Measurements from ENCODE around the gene RPL22L1.
"Not testable (repeated sequence)": the region's sequence is repeated elsewhere in the genome, so short reads cannot be mapped to it uniquely, and the experiment has no call there.

The RPL22L1 gene

GRCh38 chr3:170823562-170823961 is 46.4 kb downstream of the RPL22L1 start:
- DNase-seq = not testable (repeated sequence)

- not testable (repeated sequence) for DNase-seq
Measured at GRCh38 chr3:170818325-170818724, 51.7 kb downstream of the RPL22L1 start.

DNA sequence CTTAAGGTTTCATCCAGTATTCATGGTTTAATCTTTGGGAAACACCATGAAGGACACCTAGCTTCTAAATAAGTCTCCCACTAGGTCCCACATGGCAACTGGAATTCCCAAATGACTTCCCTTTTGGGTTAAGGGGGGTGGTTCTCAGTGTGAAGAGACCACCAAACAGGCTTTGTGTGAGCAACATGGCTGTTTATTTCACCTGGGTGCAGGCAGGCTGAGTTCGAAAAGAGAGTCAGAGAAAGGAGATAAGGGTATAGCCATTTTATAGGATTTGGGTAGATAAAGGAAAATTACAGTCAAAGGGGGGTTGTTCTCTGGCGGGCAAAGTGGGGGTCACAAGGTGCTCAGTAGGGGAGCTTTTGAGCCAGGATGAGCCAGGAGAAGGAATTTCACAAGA is 52.5 kb downstream of the RPL22L1 start:
- not testable (repeated sequence) for DNase-seq

DNA sequence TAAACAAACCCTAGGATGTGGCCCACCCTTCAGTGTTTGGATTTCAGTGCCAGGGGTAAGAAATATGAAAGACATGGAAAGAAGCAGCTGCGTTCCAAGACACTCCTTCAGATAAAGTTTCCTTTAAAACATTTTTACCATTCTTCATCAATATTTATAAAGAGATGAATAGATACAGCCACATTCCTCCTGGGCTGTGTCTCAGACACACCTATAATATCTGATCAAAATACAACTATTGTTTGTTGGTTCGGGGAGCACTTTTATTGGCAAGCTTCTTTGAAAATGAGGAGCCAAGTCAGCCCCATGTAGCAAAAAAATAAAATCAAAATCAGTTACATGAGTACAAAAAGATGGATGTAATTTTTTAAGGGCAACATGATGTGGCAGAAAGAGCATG is 53.2 kb downstream of the RPL22L1 start:
- no peak for DNase-seq

DNA sequence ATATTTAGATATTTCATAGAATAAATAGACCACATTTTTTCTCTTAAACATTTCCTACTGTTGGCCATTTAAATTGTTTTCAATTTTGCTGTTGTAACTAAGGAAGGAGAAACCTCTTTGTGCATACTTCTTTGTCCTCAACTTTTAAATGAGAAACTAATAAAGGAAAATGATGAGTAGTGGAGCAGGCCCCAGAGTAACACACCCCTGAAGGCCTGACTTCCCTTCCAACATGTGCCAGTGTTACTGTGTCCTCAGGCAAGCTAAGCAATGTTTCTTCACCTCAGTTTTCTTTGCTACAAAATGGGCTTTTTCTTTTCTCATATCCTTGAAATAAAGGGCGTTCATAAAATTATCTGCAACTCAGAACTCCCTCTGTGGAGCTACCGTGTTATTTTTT is 53.7 kb downstream of the RPL22L1 start:
- DNase-seq = no peak

DNA sequence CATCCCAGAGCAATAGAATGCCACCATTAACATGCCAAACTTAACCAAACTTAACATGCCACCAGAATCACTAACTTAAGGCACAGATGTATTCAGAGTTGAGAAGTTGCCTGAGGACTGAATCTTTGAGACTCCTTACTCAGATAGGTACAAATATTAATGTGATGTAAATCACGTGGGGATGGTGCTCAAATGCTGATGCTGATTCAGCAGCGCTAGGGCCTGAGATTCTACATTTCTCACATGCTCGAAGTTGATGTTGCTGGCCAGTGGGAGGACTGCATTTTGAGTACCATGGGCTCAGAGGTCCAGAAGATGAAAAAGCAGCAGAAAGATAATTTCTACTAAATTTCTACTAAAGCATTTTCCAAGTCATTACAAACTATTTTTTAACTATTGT is 54.1 kb downstream of the RPL22L1 start:
- no peak for DNase-seq

DNA sequence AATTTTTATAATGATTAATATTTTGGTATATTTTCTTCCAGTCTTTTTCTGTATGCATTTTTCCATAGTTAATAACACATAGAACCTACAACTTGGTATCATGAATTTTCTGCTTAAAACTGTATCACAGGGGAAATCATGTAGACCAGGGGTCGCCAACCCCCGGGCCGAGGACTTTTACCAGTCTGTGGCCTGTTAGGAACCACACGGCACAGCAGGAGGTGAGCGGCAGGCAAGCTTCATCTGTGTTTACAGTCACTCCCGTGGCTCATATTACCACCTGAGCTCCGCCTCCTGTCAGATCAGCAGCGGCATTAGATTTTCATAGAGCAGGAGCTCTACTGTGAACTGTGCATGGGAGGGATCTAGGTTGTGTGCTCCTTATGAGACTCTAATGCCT is 54.7 kb downstream of the RPL22L1 start:
- DNase-seq = peak; percentile 53

Measured in NCI-H1092 (cell line).